ENCODE measurements around the gene CTNNA3. TPM values are rescaled to one million over a fixed set of nuclear protein-coding genes. Genes with fewer than 3 reads are reported as not detected.

Gene CTNNA3
- total and polyA plus RNA-seq, 2 donors (not counting 3 experiments of a cell fraction or from before 2014, with no cell fraction given): not detected

- BruUV-seq (replicated peaks): no TSS peak
- Histone ChIP-seq H3K79me2 (ENCODE audit: control insufficient read depth, insufficient read depth, low read length) (no peaks in the 10 kb centered on the region), H4K20me1 (replicated peaks; ENCODE audit: control insufficient read depth, extremely low read depth, insufficient read depth, low read length) (no peaks in the 10 kb centered on the region), H3K4me2 (ENCODE audit: insufficient read depth, low read length) (no peak overlapping the region), H3K9me3 (replicated peaks; ENCODE audit: control insufficient read depth, insufficient read depth, low read length) (no peaks in the 10 kb centered on the region), H3K9ac (replicated peaks; ENCODE audit: extremely low read depth, insufficient read depth, low read length) (no peak overlapping the region), H2AFZ (ENCODE audit: low read depth, low read length) (no peak overlapping the region), H3K36me3 (ENCODE audit: control insufficient read depth in 2 of 2, extremely low read depth in 1 of 2, insufficient read depth in 2 of 2, low read length in 2 of 2) (no peaks in the 10 kb centered on the region), H3K4me3 (replicated peaks in 1 of 3; ENCODE audit: insufficient read depth in 1 of 3, low read depth in 1 of 3, low read length in 3 of 3) (no peak overlapping the region), H3K27me3 (ENCODE audit: control insufficient read depth in 2 of 2, insufficient read depth in 2 of 2, low read length in 2 of 2) (peaks cover 0 to 5% of the 10 kb centered on the region in 2 experiments), H3K9me1 (replicated peaks; ENCODE audit: control insufficient read depth, extremely low read depth, insufficient read depth, low read length) (no peaks in the 10 kb centered on the region), H3K4me1 (ENCODE audit: control insufficient read depth, extremely low read depth, insufficient read depth, low read length) (no peaks in the 10 kb centered on the region), H3K27ac (ENCODE audit: insufficient read depth, low read depth, low read length) (no peak overlapping the region)
- DNase-seq (ENCODE audit: low read depth, low spot score): no peak
- ChIA-PET POLR2A (no interaction called here), CTCF (interaction anchor here (1.0 kb wide), 1 partner anchor 9 kb away, joined by 4 read pairs; no protein-coding TSS in a partner anchor)
- dilution Hi-C loops (cut with MboI; ENCODE audit: extremely low pct_ligation_motif_present, low sequenced_read_pairs): no loop called here
- TF ChIP-seq POLR2A (IDR thresholded peaks at IDR 0.05; ENCODE audit: low read depth, low read length) (no peak), MYC (IDR thresholded peaks at IDR 0.05; ENCODE audit: low read depth, low read length) (no peak), MAX (IDR thresholded peaks at IDR 0.05; ENCODE audit: insufficient read depth, insufficient read length) (no peak), POLR2AphosphoS5 (IDR thresholded peaks at IDR 0.05; ENCODE audit: insufficient read depth, low read depth, low read length) (no peak), FOS (IDR thresholded peaks at IDR 0.05; ENCODE audit: borderline replicate concordance, insufficient read depth, low read length) (no peak), CTCF (IDR thresholded peaks at IDR 0.05; ENCODE audit: extremely low read depth in 1 of 2, insufficient read depth in 1 of 2, low read depth in 1 of 2, low read length in 2 of 2) (no peak), GATA2 (IDR thresholded peaks at IDR 0.05; ENCODE audit: insufficient read depth, insufficient read length, low read depth, low read length) (no peak), EZH2 (IDR thresholded peaks at IDR 0.05; ENCODE audit: borderline replicate concordance, low read depth, low read length, severe bottlenecking) (no peak), JUN (IDR thresholded peaks at IDR 0.05; ENCODE audit: borderline replicate concordance, insufficient read depth, insufficient read length, low read depth) (no peak)
- FAIRE-seq: no peak
- intact Hi-C loops (cut with micrococcal nuclease): no loop called here
Observed at GRCh38 chr10:67650558-67650957, 45.4 kb downstream of the CTNNA3 start.
